Mesenteric fat pad (tissue), 1 donor: ENCODE data around the gene LRRC8A. TPM values are rescaled to one million over a fixed set of nuclear protein-coding genes. Genes with fewer than 3 reads are reported as not detected.
"Not testable (repeated sequence)": the region's sequence is repeated elsewhere in the genome, so short reads cannot be mapped to it uniquely, and the experiment has no call there.

Experiments used
- DNase-seq: peaks from one replicate; pipeline ENCODE4 v3.0.0-alpha.2; 2020; ENCODE audit warnings: low spot score
- long read RNA-seq: library from polyadenylated mRNA; unstranded; transcript quantifications from one replicate; pipeline ENCODE4 v2.0.0, GENCODE V29; 2020
- total RNA-seq: library from RNA; stranded (reverse); fragmentation: NEBNext Ultra II Directional; extraction: Animal tissue kit (Norgen Biotek cat#: 25700); gene quantifications from one replicate; pipeline ENCODE4 v1.2.1, GENCODE V29; 2021
- donor health status: DM: yes; HTN: yes; CAD: no.

The LRRC8A gene
- 40.5 TPM for total RNA-seq
- long read RNA-seq, partial matches to known transcripts: 64 of 70 reads
- long read RNA-seq, other reads (novel, unspliced or antisense): 6 of 70 reads

- DNase-seq: peak; percentile 100
These were observed at the start of gene LRRC8A, which contains the start of gene KYAT1 for GRCh38 chr9:128881884-128882676. Gene LRRC8A, plus strand, starts transcription at chr9:128882133. Its CDS starts 25,032 bp downstream, at chr9:128907165. Gene KYAT1, minus strand, starts transcription at chr9:128881950. Its CDS starts 36,545 bp downstream, at chr9:128845405.

GRCh38 chr9:128833696-128834095 lies 48.2 kb upstream of the LRRC8A start:
- no peak for DNase-seq

GRCh38 chr9:128835246-128836210 lies 46.4 kb upstream of the LRRC8A start:
- DNase-seq: no peak

- no peak for DNase-seq
These were observed 45.3 kb upstream of the LRRC8A start for GRCh38 chr9:128836509-128837145.

GRCh38 chr9:128838338-128838737 lies 43.6 kb upstream of the LRRC8A start:
- no peak for DNase-seq

- DNase-seq: no peak
These were observed 41.4 kb upstream of the LRRC8A start for GRCh38 chr9:128840524-128840923.

- no peak for DNase-seq
These were observed 40.0 kb upstream of the LRRC8A start for GRCh38 chr9:128841694-128842492.

GRCh38 chr9:128843171-128843570 lies 38.8 kb upstream of the LRRC8A start:
- not testable (repeated sequence) for DNase-seq

GRCh38 chr9:128845186-128845931 lies 36.6 kb upstream of the LRRC8A start:
- DNase-seq: no peak

GRCh38 chr9:128846680-128847030 lies 35.3 kb upstream of the LRRC8A start:
- DNase-seq: no peak

- DNase-seq: no peak
These were observed 34.1 kb upstream of the LRRC8A start for GRCh38 chr9:128847803-128848202.

GRCh38 chr9:128851024-128851423 lies 30.9 kb upstream of the LRRC8A start:
- not testable (repeated sequence) for DNase-seq

GRCh38 chr9:128851779-128852600 lies 29.9 kb upstream of the LRRC8A start:
- not testable (repeated sequence) for DNase-seq

- DNase-seq: not testable (repeated sequence)
These were observed 29.3 kb upstream of the LRRC8A start for GRCh38 chr9:128852646-128853045.

GRCh38 chr9:128854454-128854853 lies 27.5 kb upstream of the LRRC8A start:
- not testable (repeated sequence) for DNase-seq

- not testable (repeated sequence) for DNase-seq
These were observed 23.5 kb upstream of the LRRC8A start for GRCh38 chr9:128858476-128858875.

GRCh38 chr9:128860937-128861336 lies 21.0 kb upstream of the LRRC8A start:
- no peak for DNase-seq

- DNase-seq: no peak
These were observed 20.4 kb upstream of the LRRC8A start for GRCh38 chr9:128861501-128861900.

- DNase-seq: no peak
These were observed 19.5 kb upstream of the LRRC8A start for GRCh38 chr9:128862401-128862851.
